ENCODE results near the gene RASSF5.

DNA sequence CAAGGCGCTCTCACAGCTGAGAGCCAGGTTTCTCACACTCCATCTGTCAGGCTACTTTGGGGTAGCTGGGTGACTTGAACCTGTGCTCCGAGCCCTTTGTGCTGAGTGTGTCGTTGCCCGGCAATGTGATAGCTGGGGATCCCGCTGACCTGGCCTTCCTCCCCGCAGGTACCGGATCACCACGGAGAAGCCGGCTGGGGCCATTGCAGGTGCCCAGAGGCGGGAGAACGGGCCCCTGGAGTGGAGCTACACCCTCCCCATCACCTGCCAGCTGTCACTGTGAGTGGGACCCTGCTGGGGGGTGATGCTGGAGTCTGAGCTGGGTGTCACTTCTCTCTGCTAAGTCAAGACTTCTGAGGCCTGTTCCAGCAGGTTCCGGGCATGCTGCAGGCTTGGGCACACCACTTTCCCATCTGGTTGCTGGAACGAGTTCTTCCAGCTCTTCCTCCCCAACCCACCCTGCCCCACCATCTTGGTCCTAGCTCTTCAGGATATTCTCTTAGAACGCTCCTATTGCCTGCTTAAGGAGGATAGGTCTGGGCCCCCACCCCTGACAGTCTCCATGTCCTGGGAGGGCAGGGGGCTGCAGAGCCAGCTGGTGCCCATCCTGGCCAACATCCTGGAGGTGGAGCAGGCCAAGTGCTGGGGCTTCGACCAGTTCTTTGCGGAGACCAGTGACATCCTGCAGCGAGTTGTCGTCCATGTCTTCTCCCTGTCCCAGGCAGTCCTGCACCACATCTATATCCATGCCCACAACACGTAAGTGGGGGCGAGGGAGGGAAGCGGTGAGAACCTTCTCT lies 29.6 kb upstream of the RASSF5 start:
- TF ChIP-seq, protein P1, sequence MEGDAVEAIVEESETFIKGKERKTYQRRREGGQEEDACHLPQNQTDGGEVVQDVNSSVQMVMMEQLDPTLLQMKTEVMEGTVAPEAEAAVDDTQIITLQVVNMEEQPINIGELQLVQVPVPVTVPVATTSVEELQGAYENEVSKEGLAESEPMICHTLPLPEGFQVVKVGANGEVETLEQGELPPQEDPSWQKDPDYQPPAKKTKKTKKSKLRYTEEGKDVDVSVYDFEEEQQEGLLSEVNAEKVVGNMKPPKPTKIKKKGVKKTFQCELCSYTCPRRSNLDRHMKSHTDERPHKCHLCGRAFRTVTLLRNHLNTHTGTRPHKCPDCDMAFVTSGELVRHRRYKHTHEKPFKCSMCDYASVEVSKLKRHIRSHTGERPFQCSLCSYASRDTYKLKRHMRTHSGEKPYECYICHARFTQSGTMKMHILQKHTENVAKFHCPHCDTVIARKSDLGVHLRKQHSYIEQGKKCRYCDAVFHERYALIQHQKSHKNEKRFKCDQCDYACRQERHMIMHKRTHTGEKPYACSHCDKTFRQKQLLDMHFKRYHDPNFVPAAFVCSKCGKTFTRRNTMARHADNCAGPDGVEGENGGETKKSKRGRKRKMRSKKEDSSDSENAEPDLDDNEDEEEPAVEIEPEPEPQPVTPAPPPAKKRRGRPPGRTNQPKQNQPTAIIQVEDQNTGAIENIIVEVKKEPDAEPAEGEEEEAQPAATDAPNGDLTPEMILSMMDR (optimal IDR thresholded peaks at IDR 0.05 in 1 of 3, IDR thresholded peaks at IDR 0.05 in 1 of 3, conservative IDR thresholded peaks at IDR 0.05 in 1 of 3; ENCODE audit: extremely low read depth in 1 of 3, insufficient read depth in 2 of 3, low read length in 3 of 3) = no peak
- no peak for TF ChIP-seq EZH2 (IDR thresholded peaks at IDR 0.05; ENCODE audit: low read length)

Data from keratinocyte (primary cell).